NCI-H2171 treated with DMSO at 0.1 percent for 48 hours (cell line): ENCODE results near the gene SLC12A5.
A peak's percentile ranks its signal among the peaks of the same experiment; 100 is the strongest.
"Not testable (repeated sequence)": the region's sequence is repeated elsewhere in the genome, so short reads cannot be mapped to it uniquely, and the experiment has no call there.

Experiments
- DNase-seq: peaks from one replicate; lab custom pipeline; 2025; lab: John Stamatoyannopoulos, UW

SLC12A5 gene

GRCh38 chr20:46028772-46029371 is at the start of gene SLC12A5:
SLC12A5 (plus strand) TSS chr20:46029215; CDS start chr20:46029345, 130 bp downstream.
- DNase-seq: no peak

GRCh38 chr20:45981261-45981660 is 47.8 kb upstream of the SLC12A5 start:
- no peak for DNase-seq

DNA sequence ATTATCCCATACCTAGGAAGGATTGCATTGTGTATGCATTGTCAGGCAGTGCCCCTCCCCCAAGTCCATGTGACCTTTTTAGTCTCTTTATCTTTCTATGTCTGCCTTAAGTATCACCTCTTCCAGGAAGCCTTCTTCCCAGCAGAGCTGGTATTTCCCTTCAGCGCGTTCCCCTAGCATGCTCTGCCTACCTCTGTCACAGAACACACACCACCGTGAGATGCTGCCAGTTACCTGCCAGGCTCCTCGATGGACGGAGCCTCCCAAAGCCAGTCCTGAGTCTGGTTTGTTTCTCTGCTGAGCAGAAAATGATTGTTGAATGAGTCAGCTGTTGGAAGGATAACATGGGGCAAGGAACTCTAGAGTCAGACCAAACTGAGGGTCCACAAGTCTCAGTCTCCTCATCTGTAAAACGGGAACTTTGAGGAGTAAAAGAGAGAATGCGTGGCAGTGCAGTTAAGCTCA is 45.7 kb upstream of the SLC12A5 start:
- no peak for DNase-seq

- no peak for DNase-seq
These were observed 43.4 kb upstream of the SLC12A5 start for GRCh38 chr20:45985573-45985972.

- peak; percentile 39 for DNase-seq
These were observed 41.8 kb upstream of the SLC12A5 start for GRCh38 chr20:45987108-45987780.

DNA sequence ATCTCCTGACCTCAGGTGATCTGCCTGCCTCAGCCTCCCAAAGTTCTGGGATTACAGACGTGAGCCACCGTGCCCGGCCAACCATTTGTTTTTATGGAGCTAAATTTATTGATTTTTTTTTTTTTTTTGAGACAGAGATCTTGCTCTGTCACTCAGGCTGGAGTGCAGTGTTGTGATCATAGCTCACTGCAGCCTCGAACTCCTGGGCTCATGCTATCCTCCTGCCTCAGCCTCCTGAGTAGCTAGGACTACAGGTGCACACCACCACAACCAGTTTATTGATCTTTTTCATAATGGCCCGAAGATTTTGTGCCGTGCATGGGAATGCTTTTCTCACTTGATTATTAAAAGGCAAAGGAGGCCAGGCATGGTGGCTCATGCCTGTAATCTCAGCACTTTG is 40.2 kb upstream of the SLC12A5 start:
- not testable (repeated sequence) for DNase-seq

DNA sequence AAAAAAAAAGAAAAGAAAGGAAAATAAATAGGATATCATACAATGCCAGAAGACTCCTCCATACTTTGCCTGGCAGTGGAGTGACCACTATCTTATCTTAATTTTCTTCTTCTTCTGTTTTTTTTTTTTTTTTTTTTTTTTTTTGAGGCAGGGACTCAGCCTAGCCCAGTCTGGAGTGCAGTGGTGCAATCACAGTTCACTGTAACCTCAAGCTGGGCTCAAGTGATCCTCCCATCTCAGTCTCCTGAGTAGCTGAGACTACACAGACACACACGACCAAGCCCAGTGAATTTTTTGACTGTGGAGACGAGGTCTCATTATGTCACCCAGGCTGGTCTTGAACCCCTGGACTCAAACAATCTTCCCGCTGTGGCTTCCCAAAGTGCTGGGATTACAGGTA is 37.4 kb upstream of the SLC12A5 start:
- DNase-seq: no peak

- DNase-seq: no peak
These were observed 35.6 kb upstream of the SLC12A5 start for GRCh38 chr20:45993197-45993951.

DNA sequence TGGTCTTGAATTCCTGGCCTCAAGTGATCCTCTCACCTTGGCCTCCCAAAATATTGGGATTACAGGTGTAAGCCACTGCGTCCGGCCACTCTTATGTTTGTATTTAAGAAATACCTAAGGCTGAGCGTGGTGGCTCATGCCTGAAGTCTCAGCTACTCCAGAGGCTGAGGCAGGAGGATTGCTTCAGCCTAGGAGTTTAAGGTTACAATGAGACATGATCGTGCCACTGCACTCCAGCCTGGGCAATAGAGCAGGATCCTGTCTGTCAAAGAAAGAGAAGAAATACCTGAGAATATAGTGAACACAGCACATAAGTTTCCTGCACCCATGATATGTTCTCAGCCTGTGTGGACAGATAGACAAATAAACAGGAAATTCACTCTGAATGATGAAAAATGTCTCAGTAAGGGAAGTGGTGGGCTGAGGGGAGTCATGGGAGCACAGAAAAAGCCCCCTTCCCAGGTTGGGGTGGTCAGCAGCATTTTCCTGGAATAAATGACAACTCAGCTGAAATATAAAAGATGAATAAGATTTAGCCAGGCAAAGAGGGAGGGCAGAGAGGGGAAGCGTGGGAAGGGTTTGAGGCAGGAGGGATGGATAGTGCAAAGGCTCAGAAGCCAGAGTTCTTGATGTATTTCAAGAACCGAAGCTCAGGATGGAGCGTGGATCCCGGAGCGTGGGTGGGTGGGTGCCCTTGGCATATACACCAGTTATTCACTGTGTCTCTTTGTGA is 34.1 kb upstream of the SLC12A5 start:
- DNase-seq: no peak

- DNase-seq: peak; percentile 31
These were observed 33.4 kb upstream of the SLC12A5 start for GRCh38 chr20:45995495-45996097.

- DNase-seq: no peak
These were observed 31.8 kb upstream of the SLC12A5 start for GRCh38 chr20:45997187-45997586.

DNA sequence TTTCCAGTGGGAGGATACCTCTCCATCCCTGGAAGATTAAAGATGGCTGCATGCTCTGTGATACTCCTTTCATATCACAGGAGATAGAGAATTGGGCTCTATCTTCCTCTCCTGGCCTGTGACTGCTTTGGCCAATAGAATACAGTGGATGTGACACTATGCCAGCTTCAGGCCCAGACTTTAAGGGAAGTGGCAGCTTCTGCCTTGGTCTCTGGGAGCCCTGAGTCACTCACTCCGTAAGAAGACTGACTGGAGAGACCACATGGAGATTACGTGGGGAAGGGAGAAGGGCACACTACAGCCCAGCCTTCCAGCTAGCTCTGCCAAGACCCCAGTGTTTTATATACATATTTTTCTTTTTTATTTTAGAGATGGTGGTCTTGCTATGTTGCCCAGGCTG is 30.7 kb upstream of the SLC12A5 start:
- DNase-seq: no peak

DNA sequence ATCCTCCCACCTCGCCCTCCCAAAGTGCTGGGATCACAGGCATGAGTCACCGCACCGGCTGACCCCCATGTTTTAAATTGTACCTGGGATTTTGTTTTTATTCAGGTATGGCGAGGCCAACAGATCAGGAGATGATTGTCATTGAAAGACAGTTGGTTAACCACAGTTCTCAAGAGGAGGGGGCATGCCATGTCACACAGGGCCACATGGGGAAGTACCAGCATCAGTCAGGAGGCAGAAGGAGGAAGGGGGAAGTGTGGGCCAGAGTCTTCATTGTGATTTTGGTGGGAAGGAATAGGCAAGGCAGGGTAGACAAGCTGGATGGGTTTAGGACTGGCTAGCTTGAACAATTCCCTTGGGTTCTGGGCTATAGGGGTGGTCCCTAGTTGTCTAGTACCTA is 30.3 kb upstream of the SLC12A5 start:
- DNase-seq: no peak

DNA sequence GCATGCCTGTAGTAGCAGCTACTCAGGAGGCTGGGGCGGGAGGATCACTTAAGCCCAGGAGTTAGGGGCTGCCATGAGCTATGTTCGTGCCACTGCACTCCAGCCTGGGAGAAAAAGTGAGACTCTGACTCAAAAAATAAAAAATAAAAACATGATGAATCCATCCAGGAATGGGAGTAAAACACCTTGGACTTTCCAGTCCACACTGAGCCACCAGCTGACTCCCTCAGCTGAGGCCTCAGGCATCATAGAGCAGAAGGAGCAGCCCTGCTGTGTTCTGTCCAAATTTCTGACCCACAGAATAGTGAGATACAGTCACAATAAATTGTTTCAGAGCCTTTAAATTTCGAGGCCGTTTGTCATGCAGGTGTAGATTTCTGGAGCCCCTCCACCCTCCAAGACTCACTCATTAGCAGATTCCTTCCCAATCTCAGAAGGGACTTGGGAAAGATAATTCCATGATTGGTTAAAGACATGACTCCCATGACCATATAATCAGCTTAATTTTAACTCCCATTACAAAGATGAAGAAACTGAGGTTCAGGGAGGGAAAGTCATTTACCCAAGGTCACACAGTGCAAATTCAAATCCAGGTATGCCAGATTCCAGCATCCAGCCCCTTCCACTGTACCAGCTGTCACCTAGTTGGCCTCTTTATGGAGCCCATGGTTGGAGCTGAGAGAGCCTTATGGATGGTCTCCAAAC is 29.3 kb upstream of the SLC12A5 start:
- DNase-seq: no peak

DNA sequence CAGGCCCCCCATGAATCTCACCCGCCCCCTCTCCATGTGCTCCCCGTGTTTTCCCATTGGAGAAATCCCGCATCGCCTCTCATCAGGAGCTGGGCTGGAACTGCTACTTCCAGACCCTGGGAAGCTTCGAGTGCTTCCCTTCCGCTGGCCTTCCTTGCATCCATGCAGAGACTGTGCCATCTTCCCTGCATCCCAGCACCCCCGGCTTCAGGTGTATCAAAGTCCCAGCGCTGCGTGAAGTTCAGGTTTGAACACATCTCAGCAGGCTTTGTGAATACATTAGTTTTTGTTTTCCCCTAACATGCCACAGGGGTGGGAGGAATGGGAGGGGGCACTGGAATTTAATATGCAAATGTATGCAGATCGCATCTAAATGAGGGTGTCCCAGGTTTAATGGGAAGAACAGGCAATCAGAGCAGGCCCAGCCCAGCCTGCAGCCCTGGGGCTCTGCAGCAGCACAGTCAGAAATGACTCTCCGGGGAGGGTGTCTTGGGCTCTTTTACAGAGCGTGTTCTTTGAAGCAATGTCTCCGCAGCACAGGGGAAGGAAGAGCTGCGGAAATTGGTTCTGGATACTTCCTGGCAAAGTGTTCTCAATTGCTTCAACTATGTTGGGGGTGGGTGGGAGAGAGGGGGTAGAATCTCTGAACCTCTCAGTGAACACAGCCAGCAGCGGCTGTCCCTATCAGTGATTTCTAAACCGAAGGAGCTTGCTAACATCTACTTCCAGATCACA is 28.6 kb upstream of the SLC12A5 start:
- DNase-seq: no peak

- no peak for DNase-seq
These were observed 27.5 kb upstream of the SLC12A5 start for GRCh38 chr20:46001498-46001897.

DNA sequence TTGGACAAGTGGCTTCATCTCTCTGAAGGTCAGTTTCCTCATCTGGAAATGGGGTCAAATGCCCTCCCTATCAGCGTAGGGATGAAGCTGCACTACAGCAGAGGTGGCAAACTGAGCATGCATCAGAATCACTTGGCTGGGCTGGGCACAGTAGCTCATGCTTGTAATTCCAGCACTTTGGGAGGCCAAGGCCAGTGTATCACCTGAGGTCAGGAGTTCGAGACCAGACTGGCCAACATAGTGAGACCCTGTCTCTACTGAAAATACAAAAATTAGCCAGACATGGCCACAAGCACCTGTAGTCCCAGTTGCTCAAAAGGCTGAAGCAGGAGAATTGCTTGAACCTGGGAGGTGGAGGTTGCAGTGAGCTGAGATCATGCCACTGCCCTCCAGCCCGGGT is 27.0 kb upstream of the SLC12A5 start:
- DNase-seq: no peak

GRCh38 chr20:46004187-46004586 is 24.8 kb upstream of the SLC12A5 start:
- no peak for DNase-seq

DNA sequence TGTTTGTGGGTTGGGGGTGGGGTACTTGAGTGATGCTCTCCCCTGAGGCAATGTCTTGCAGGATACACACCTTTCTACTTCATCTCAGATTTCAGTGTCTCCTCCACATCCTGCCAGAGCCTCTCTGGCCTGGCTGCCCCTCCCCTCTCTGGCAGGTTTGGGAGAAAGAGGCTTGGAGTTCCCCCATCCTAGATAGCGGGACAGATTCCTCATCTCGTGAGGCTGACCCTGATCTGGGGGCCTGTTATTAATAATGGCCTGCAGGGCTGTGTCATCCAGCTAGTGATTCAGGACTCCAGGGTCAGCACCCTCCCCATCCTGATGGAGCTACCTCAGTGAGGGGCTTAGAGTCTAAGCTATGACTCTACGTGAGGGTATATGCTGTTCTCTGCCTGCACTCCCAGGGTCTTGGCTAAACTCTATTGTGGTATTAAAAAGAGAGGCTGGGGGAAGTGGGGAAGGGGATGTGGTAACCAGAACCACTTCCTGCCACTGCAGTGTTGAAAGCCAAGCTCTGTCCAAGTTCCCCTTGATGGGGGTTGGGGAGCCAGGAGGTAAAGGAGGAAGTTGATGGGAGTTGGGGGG is 24.0 kb upstream of the SLC12A5 start:
- peak; percentile 88 for DNase-seq

- no peak for DNase-seq
These were observed 22.9 kb upstream of the SLC12A5 start for GRCh38 chr20:46006022-46006705.
